ENCODE measurements around the gene ABCA12.

ABCA12 gene

GRCh38 chr2:215038421-215038820, 100.0 kb downstream of the ABCA12 start:
- TF ChIP-seq, protein P1, sequence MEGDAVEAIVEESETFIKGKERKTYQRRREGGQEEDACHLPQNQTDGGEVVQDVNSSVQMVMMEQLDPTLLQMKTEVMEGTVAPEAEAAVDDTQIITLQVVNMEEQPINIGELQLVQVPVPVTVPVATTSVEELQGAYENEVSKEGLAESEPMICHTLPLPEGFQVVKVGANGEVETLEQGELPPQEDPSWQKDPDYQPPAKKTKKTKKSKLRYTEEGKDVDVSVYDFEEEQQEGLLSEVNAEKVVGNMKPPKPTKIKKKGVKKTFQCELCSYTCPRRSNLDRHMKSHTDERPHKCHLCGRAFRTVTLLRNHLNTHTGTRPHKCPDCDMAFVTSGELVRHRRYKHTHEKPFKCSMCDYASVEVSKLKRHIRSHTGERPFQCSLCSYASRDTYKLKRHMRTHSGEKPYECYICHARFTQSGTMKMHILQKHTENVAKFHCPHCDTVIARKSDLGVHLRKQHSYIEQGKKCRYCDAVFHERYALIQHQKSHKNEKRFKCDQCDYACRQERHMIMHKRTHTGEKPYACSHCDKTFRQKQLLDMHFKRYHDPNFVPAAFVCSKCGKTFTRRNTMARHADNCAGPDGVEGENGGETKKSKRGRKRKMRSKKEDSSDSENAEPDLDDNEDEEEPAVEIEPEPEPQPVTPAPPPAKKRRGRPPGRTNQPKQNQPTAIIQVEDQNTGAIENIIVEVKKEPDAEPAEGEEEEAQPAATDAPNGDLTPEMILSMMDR (conservative IDR thresholded peaks at IDR 0.05): no peak
- TF ChIP-seq ZFX (IDR thresholded peaks at IDR 0.05): no peak
- H3K27ac ChIP-seq: no peak overlapping the region

GRCh38 chr2:215036314-215036713, 102.1 kb downstream of the ABCA12 start:
- H3K27ac ChIP-seq: no peak overlapping the region
- TF ChIP-seq ZFX (IDR thresholded peaks at IDR 0.05): no peak
- TF ChIP-seq, protein P1 (conservative IDR thresholded peaks at IDR 0.05): no peak

DNA sequence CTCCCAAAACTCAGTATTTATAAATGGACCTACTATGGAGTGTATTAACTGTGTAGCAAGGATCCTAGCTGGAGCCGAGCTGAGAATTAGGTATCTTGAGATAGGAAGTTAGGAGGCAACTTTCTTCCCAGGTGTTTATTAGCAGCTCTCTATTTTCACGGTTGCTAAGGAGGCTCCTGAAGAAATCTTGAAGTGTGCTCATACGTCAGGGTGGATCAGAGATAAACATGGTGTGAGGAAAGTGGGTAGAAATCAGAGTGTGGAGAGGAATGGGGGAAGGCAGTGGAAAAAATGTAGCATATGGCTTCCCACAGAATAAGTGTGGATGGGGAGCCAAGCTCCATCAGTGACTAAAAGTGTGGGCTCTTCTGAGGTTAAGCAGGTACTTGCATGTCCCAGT, 104.3 kb downstream of the ABCA12 start:
- H3K27ac ChIP-seq: no peak overlapping the region
- TF ChIP-seq ZFX (IDR thresholded peaks at IDR 0.05): no peak
- TF ChIP-seq, protein P1 (conservative IDR thresholded peaks at IDR 0.05): no peak

DNA sequence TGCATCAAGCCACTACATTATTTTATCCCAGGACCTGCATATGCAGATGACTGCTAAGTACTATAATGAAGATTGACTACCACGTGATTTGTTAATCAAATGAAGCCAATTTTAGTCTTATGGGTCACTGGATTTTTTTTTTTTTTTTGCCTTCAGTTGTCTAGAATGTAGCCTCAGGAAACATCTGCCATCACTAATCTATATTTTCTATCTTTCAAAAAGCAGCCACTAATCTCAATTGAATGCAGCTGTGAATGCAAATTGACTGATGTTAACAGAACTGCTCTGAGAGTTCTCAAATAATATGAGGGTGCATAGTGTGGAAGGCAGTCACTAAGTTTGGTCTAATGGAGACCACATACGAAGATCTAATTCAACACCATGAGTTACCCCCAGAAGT, 106.3 kb downstream of the ABCA12 start:
- TF ChIP-seq, protein P1 (conservative IDR thresholded peaks at IDR 0.05): no peak
- TF ChIP-seq ZFX (IDR thresholded peaks at IDR 0.05): no peak
- H3K27ac ChIP-seq: no peak overlapping the region

- no peak overlapping the region for H3K27ac ChIP-seq
Observed at GRCh38 chr2:215031321-215031720, 107.1 kb downstream of the ABCA12 start.

GRCh38 chr2:215029936-215030335, 108.5 kb downstream of the ABCA12 start:
- no peak for TF ChIP-seq ZFX (IDR thresholded peaks at IDR 0.05)
- TF ChIP-seq, protein P1 (conservative IDR thresholded peaks at IDR 0.05): no peak
- H3K27ac ChIP-seq: peak overlapping the region; percentile 18; the same call in 1 of the 2 replicates

More at GRCh38 chr2:215031321-215031720, 107.1 kb downstream of the ABCA12 start:
- TF ChIP-seq ZFX (IDR thresholded peaks at IDR 0.05): no peak
- TF ChIP-seq, protein P1 (conservative IDR thresholded peaks at IDR 0.05): no peak

GRCh38 chr2:215028231-215028630, 110.2 kb downstream of the ABCA12 start:
- H3K27ac ChIP-seq: no peak overlapping the region
- TF ChIP-seq ZFX (IDR thresholded peaks at IDR 0.05): no peak
- TF ChIP-seq, protein P1 (conservative IDR thresholded peaks at IDR 0.05): no peak

All from C4-2B (cell line).